Measurements from ENCODE around the gene GCM1. TPM values are rescaled to one million over a fixed set of nuclear protein-coding genes. Genes with fewer than 3 reads are reported as not detected.

GCM1 gene
- polyA plus RNA-seq, 1 donor, result not detected

DNA sequence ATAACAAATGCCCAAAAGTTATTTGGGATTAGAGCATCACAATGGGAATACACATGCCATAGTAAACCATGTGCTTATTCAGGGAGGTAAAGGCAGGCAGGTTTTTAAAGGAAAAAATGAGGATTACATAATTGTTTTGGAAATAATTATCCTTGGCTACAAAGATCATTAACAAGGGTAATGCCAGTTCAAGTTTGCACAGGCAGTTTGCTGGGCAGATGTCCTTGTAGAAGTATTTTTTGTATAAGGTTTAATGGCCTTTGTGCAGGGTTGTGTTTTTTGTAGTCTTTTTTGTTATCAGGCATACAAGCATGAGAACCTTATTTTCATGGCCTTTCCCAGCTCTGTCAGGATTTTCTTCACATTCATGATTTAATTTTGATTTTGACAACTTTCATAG lies 58.7 kb downstream of the GCM1 start:
- peaks cover 62% of the 10 kb centered on the region for H3K36me3 ChIP-seq (ENCODE audit: control insufficient read depth, insufficient read depth, low read length)
- H3K9me3 ChIP-seq (ENCODE audit: control insufficient read depth, low read depth, low read length), result no peaks in the 10 kb centered on the region
- H3K4me3 ChIP-seq (ENCODE audit: low read length), result no peak overlapping the region
- no peaks in the 10 kb centered on the region for H3K4me1 ChIP-seq (ENCODE audit: control insufficient read depth, insufficient read depth, low read length)
- no peak overlapping the region for H3K27ac ChIP-seq (ENCODE audit: low read length)
- DNase-seq, result no peak
- no peaks in the 10 kb centered on the region for H3K27me3 ChIP-seq (ENCODE audit: control insufficient read depth, insufficient read depth, low read length)

DNA sequence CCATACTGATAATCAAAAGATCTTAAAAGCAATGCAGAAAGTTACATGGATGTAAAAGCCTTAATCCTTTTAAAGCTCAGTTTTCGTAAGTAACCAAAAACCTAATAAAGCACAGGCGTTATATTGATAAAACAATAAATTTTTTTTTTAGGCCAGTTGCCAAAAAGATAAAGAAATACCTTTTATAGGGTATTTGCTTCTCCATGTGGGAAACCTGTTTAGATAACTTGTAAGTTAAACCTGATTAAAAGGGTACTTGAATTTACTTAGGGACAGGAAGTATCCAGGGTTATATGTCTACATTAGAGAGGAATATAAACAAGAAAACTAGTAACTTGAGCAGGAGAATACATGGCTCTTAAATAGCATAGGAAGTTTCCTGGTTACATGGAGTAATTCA lies 62.3 kb downstream of the GCM1 start:
- DNase-seq, result no peak
- H3K27me3 ChIP-seq (ENCODE audit: control insufficient read depth, insufficient read depth, low read length), result no peaks in the 10 kb centered on the region
- 0% methylated on average over 1 of the region's 2 CpGs for WGBS (ENCODE audit: insufficient coverage, low lambda C conversion rate)
- no peaks in the 10 kb centered on the region for H3K9me3 ChIP-seq (ENCODE audit: control insufficient read depth, low read depth, low read length)
- peaks cover 60% of the 10 kb centered on the region for H3K36me3 ChIP-seq (ENCODE audit: control insufficient read depth, insufficient read depth, low read length)
- no peaks in the 10 kb centered on the region for H3K4me1 ChIP-seq (ENCODE audit: control insufficient read depth, insufficient read depth, low read length)
- no peak overlapping the region for H3K27ac ChIP-seq (ENCODE audit: low read length)
- H3K4me3 ChIP-seq (ENCODE audit: low read length), result no peak overlapping the region

DNA sequence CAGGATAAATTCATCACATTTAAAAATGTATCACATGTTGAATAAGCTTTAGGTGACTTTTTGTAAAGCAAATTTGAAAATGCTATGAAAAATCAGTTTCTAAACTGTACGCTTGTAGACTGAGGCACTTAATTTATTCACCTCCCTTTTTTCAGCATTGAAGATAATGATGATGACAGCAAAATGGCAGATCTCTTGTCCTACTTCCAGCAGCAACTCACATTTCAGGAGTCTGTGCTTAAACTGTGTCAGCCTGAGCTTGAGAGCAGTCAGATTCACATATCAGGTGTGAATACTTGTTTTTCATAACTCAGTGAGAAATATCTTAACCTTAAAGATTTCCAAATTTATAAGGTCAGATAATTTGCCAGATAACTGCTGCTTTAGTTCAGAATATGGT lies 67.8 kb downstream of the GCM1 start:
- Histone ChIP-seq H3K4me3 (ENCODE audit: low read length) (no peak overlapping the region), H3K9me3 (ENCODE audit: control insufficient read depth, low read depth, low read length) (no peaks in the 10 kb centered on the region), H3K27ac (ENCODE audit: low read length) (no peak overlapping the region), H3K27me3 (ENCODE audit: control insufficient read depth, insufficient read depth, low read length) (no peaks in the 10 kb centered on the region), H3K36me3 (ENCODE audit: control insufficient read depth, insufficient read depth, low read length) (peaks cover 61% of the 10 kb centered on the region), H3K4me1 (ENCODE audit: control insufficient read depth, insufficient read depth, low read length) (no peaks in the 10 kb centered on the region)
- 100% methylated on average over 1 of the region's 1 CpG for WGBS (ENCODE audit: insufficient coverage, low lambda C conversion rate)
- no peak for DNase-seq

Other genes starting within 250 kb of the GCM1 start
- 0.12 TPM for gene GSTA3, start 239.1 kb downstream of the GCM1 start, polyA plus RNA-seq
- gene GSTA4, start 153.6 kb downstream of the GCM1 start, polyA plus RNA-seq, result 93.6 TPM
- 56.0 TPM for gene CILK1, start 87.0 kb downstream of the GCM1 start, polyA plus RNA-seq
- gene FBXO9, start 83.4 kb downstream of the GCM1 start, polyA plus RNA-seq, result 175 TPM
- gene ELOVL5, start 200.1 kb upstream of the GCM1 start, polyA plus RNA-seq, result 40.1 TPM

All from large intestine (tissue), 3 donors.